GM19438 (cell line): Measurements from ENCODE around the gene SERPINF2.
"Not testable (repeated sequence)": the region's sequence is repeated elsewhere in the genome, so short reads cannot be mapped to it uniquely, and the experiment has no call there.

Experiments
- ATAC-seq: cut with Tn5 transposase; IDR thresholded peaks from one replicate; pipeline ENCODE4 v1.9.1; 2021; ENCODE audit warnings: low read depth; ENCODE audit not compliant: unreplicated experiment

Gene SERPINF2

GRCh38 chr17:1742371-1743087, at the start of gene SERPINF2:
TSS of gene SERPINF2 (plus strand) at chr17:1742871. CDS start at chr17:1744996, 2,125 bp downstream.
- no peak for ATAC-seq

- no peak for ATAC-seq
Observed at GRCh38 chr17:1693339-1693738, 49.3 kb upstream of the SERPINF2 start.

GRCh38 chr17:1695365-1695764, 47.3 kb upstream of the SERPINF2 start:
- ATAC-seq, result no peak

- ATAC-seq, result no peak
Observed at GRCh38 chr17:1697681-1698080, 45.0 kb upstream of the SERPINF2 start.

GRCh38 chr17:1699891-1700290, 42.8 kb upstream of the SERPINF2 start:
- not testable (repeated sequence) for ATAC-seq

GRCh38 chr17:1703063-1703462, 39.6 kb upstream of the SERPINF2 start:
- no peak for ATAC-seq

- no peak for ATAC-seq
Observed at GRCh38 chr17:1705004-1705403, 37.7 kb upstream of the SERPINF2 start.

- no peak for ATAC-seq
Observed at GRCh38 chr17:1707107-1707506, 35.6 kb upstream of the SERPINF2 start.

- ATAC-seq, result not testable (repeated sequence)
Observed at GRCh38 chr17:1708791-1709346, 33.8 kb upstream of the SERPINF2 start.

- ATAC-seq, result no peak
Observed at GRCh38 chr17:1709403-1709951, 33.2 kb upstream of the SERPINF2 start.

- ATAC-seq, result no peak
Observed at GRCh38 chr17:1709971-1710806, 32.5 kb upstream of the SERPINF2 start, which contains the start of gene TLCD2. TSS of gene TLCD2 (minus strand) at chr17:1710377. CDS start at chr17:1710242, 135 bp downstream.

GRCh38 chr17:1710807-1711553, 31.7 kb upstream of the SERPINF2 start:
- no peak for ATAC-seq

- ATAC-seq, result no peak
Observed at GRCh38 chr17:1711804-1712203, 30.9 kb upstream of the SERPINF2 start.

- ATAC-seq, result no peak
Observed at GRCh38 chr17:1712271-1712670, 30.4 kb upstream of the SERPINF2 start.

- ATAC-seq, result no peak
Observed at GRCh38 chr17:1713160-1713877, 29.4 kb upstream of the SERPINF2 start.

GRCh38 chr17:1713878-1714426, 28.7 kb upstream of the SERPINF2 start:
- no peak for ATAC-seq

- ATAC-seq, result no peak
Observed at GRCh38 chr17:1714427-1714979, 28.2 kb upstream of the SERPINF2 start.

GRCh38 chr17:1714980-1715802, 27.5 kb upstream of the SERPINF2 start:
- ATAC-seq, result no peak

GRCh38 chr17:1715803-1716075, 26.9 kb upstream of the SERPINF2 start:
- ATAC-seq, result no peak
